Measurements from ENCODE around the gene CAMK1D. TPM values are rescaled to one million over a fixed set of nuclear protein-coding genes. Genes with fewer than 3 reads are reported as not detected.

Gene CAMK1D
- total RNA-seq, 1 donor from 2014 or later, result 7.6 TPM

- Mint-ChIP-seq H3K4me1 (peaks cover 7% of the 10 kb centered on the region), H3K9me3 (peaks cover 7% of the 10 kb centered on the region), H3K4me3 (no peak overlapping the region), H3K27me3 (ENCODE audit: low read depth) (peaks cover 30% of the 10 kb centered on the region), H3K27ac (no peak overlapping the region), H3K36me3 (no peaks in the 10 kb centered on the region)
- TF ChIP-seq CTCF (IDR thresholded peaks at IDR 0.05; ENCODE audit: unreplicated experiment), result no peak
- no peak for DNase-seq (ENCODE audit: low spot score in 2 of 2, unreplicated experiment in 2 of 2)
Observed at GRCh38 chr10:12344375-12345110, 4.8 kb upstream of the CAMK1D start.

- Mint-ChIP-seq H3K4me1 (peaks cover 15% of the 10 kb centered on the region), H3K9me3 (peaks cover 7% of the 10 kb centered on the region), H3K36me3 (no peaks in the 10 kb centered on the region), H3K27ac (no peak overlapping the region), H3K4me3 (no peak overlapping the region), H3K27me3 (ENCODE audit: low read depth) (peaks cover 47% of the 10 kb centered on the region)
- DNase-seq (ENCODE audit: low spot score in 2 of 2, unreplicated experiment in 2 of 2), result no peak
- no peak for TF ChIP-seq CTCF (IDR thresholded peaks at IDR 0.05; ENCODE audit: unreplicated experiment)
Observed at GRCh38 chr10:12346707-12347106, 2.6 kb upstream of the CAMK1D start.

GRCh38 chr10:12348294-12348869 is 965 bp upstream of the CAMK1D start:
- peaks cover 61% of the 10 kb centered on the region for H3K27me3 Mint-ChIP-seq (ENCODE audit: low read depth)
- H3K9me3 Mint-ChIP-seq, result peaks cover 2% of the 10 kb centered on the region
- H3K36me3 Mint-ChIP-seq, result no peaks in the 10 kb centered on the region
- H3K4me1 Mint-ChIP-seq, result peaks cover 15% of the 10 kb centered on the region
- peak overlapping the region; percentile 71 for H3K4me3 Mint-ChIP-seq
- no peak for TF ChIP-seq CTCF (IDR thresholded peaks at IDR 0.05; ENCODE audit: unreplicated experiment)
- H3K27ac Mint-ChIP-seq, result peak overlapping the region; percentile 30
- DNase-seq (ENCODE audit: low spot score in 2 of 2, unreplicated experiment in 2 of 2), result no peak

- DNase-seq (ENCODE audit: low spot score in 2 of 2, unreplicated experiment in 2 of 2), result no peak
- peaks cover 70% of the 10 kb centered on the region for H3K27me3 Mint-ChIP-seq (ENCODE audit: low read depth)
- H3K4me3 Mint-ChIP-seq, result peak overlapping the region; percentile 90
- H3K9me3 Mint-ChIP-seq, result no peaks in the 10 kb centered on the region
- H3K36me3 Mint-ChIP-seq, result no peaks in the 10 kb centered on the region
- peaks cover 15% of the 10 kb centered on the region for H3K4me1 Mint-ChIP-seq
- TF ChIP-seq CTCF (IDR thresholded peaks at IDR 0.05; ENCODE audit: unreplicated experiment), result no peak
- H3K27ac Mint-ChIP-seq, result peak overlapping the region; percentile 59
Observed at GRCh38 chr10:12349629-12350166, 351 bp downstream of the CAMK1D start.

- Mint-ChIP-seq H3K9me3 (no peaks in the 10 kb centered on the region), H3K36me3 (no peaks in the 10 kb centered on the region), H3K27ac (peak overlapping the region; percentile 82), H3K4me3 (peak overlapping the region; percentile 90), H3K27me3 (ENCODE audit: low read depth) (peaks cover 75% of the 10 kb centered on the region), H3K4me1 (peaks cover 15% of the 10 kb centered on the region)
- peak in 1 of 2 experiments; percentile 47 for DNase-seq (ENCODE audit: low spot score in 2 of 2, unreplicated experiment in 2 of 2)
- TF ChIP-seq CTCF (IDR thresholded peaks at IDR 0.05; ENCODE audit: unreplicated experiment), result no peak
Observed at GRCh38 chr10:12350167-12350872, 973 bp downstream of the CAMK1D start.

All from mesothelial cell of epicardium (in vitro differentiated cells).